Body of pancreas (tissue), 4 donors: Measurements from ENCODE around the gene ZFHX3.

ENCODE experiments used
- POLR2A ChIP-seq, 3 donors: fragments of 450-650 bp; IDR thresholded peaks; one replicate each; pipeline ENCODE4 v1.6.1; 2016; ENCODE audit warnings: antibody characterized with exemption in 3 of 3, mild to moderate bottlenecking in 2 of 3
- TF ChIP-seq, protein P1 (sequence below), 7 experiments: fragments of 450-650 bp in 4 of 7; fragments of 200-600 bp in 3 of 7; sonication (generic) in 3 of 7; IDR thresholded peaks; one replicate each; pipeline ENCODE4 v1.5.1; 2016 to 2019; ENCODE audit warnings: antibody characterized with exemption in 7 of 7

- TF ChIP-seq, protein P1, sequence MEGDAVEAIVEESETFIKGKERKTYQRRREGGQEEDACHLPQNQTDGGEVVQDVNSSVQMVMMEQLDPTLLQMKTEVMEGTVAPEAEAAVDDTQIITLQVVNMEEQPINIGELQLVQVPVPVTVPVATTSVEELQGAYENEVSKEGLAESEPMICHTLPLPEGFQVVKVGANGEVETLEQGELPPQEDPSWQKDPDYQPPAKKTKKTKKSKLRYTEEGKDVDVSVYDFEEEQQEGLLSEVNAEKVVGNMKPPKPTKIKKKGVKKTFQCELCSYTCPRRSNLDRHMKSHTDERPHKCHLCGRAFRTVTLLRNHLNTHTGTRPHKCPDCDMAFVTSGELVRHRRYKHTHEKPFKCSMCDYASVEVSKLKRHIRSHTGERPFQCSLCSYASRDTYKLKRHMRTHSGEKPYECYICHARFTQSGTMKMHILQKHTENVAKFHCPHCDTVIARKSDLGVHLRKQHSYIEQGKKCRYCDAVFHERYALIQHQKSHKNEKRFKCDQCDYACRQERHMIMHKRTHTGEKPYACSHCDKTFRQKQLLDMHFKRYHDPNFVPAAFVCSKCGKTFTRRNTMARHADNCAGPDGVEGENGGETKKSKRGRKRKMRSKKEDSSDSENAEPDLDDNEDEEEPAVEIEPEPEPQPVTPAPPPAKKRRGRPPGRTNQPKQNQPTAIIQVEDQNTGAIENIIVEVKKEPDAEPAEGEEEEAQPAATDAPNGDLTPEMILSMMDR (IDR thresholded peaks at IDR 0.05), result no peak
- TF ChIP-seq POLR2A (IDR thresholded peaks at IDR 0.05), result no peak
Measured at GRCh38 chr16:72990571-72990970, 57.4 kb downstream of the ZFHX3 start.
